Measurements from ENCODE around the gene GRIK2. TPM values are rescaled to one million over a fixed set of nuclear protein-coding genes. Genes with fewer than 3 reads are reported as not detected.

GRIK2 gene
- polyA plus RNA-seq, 3 donors, result 12.9 to 16.8 (median 14.2) TPM

DNA sequence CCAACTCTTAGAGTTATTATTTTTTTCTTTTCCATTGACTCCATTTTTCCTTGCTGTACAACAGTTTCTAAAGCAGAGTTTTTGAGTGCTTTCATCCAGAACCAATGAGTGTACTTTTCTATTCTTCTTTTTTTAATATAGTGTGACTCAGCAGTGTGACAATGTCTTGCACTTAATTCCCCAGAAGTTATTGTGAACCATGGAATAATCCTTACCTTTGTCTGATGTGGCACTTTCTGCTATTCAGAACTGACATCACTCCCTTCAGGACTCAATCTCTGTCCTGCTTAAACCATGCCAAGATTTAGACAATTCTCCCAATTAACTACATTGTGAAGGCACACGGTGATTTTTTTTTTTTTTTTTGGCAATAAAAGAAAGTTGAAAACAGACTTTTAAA is 41.5 kb downstream of the GRIK2 start:
- DNase-seq (ENCODE audit: extremely low read depth in 1 of 11, low read depth in 9 of 11, low spot score in 4 of 11), result no peak

GRCh38 chr6:101439790-101440189 is 46.3 kb downstream of the GRIK2 start:
- no peak for DNase-seq (ENCODE audit: extremely low read depth in 1 of 11, low read depth in 9 of 11, low spot score in 4 of 11)

DNA sequence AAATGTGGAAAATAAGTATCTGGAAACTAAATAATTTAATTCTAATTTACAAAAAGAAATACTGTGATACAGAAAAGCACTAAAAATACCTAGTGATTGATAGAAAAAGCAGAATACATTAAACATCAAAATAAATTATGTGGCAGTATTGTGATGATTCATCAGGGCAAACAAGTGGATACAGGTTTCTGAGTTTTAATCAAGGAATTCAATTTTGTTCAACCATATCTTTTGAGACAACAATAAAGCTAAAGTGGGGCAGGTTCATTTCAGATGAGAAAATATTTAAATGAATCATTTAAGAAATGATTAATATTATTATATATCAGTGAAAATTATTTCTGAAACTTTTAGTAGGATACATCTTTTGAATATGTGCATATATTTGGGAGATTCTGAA is 49.8 kb downstream of the GRIK2 start:
- DNase-seq (ENCODE audit: extremely low read depth in 1 of 11, low read depth in 9 of 11, low spot score in 4 of 11), result no peak

DNA sequence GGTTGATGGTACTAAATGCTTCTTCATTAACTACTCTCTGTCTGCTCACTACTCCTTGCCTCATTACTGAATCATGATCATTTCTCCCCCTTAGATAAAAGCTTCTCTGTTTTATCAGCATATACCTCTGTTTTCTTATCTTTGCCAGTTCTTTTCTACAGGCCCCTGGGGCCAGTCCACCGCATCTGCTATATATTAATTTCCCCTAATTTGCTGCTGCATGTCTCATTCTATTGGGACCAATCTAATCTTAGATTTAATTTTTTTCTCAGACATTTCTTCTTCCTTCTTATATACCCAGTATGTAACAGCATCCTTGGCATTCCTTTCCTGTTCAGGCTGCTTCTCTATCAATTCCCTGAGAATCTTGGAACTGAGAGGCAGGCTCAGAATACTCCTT is 51.2 kb downstream of the GRIK2 start:
- DNase-seq (ENCODE audit: extremely low read depth in 1 of 11, low read depth in 9 of 11, low spot score in 4 of 11), result no peak

- no peak for DNase-seq (ENCODE audit: extremely low read depth in 1 of 11, low read depth in 9 of 11, low spot score in 4 of 11)
These were observed 52.0 kb downstream of the GRIK2 start for GRCh38 chr6:101445527-101445926.

GRCh38 chr6:101450901-101451300 is 57.4 kb downstream of the GRIK2 start:
- DNase-seq (ENCODE audit: extremely low read depth in 1 of 11, low read depth in 9 of 11, low spot score in 4 of 11), result no peak

- no peak for DNase-seq (ENCODE audit: extremely low read depth in 1 of 11, low read depth in 9 of 11, low spot score in 4 of 11)
These were observed 58.5 kb downstream of the GRIK2 start for GRCh38 chr6:101451981-101452380.

- DNase-seq (ENCODE audit: extremely low read depth in 1 of 11, low read depth in 9 of 11, low spot score in 4 of 11), result no peak
These were observed 59.7 kb downstream of the GRIK2 start for GRCh38 chr6:101453221-101453620.

DNA sequence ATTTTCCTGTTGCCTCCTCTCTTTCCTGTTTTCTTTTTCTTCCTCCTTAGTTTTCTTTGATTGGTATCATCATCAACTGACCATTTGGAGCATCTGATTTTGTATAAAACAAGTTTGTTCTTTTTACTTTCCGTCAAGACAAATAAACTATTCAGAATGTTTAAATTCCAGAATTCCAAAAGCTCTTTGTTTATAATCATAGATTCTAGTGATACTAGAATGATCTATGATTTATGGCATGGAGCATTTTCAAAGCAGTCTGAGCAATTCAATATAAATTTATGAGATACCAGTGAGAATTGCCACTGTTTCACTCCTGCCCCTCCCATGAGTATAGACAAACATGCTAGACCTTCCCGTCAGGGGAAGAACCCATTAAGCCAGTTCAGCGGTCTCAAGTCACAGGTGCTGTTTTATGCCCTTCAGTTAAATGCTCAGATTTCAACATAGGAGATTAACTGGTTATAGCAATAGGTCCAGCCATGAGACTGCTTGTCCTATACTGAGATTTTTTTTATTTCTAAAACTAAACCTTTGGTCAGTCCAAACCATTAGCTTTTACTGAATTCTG is 60.7 kb downstream of the GRIK2 start:
- DNase-seq (ENCODE audit: extremely low read depth in 1 of 11, low read depth in 9 of 11, low spot score in 4 of 11), result peak in 1 of 11 donors; percentile 2

DNA sequence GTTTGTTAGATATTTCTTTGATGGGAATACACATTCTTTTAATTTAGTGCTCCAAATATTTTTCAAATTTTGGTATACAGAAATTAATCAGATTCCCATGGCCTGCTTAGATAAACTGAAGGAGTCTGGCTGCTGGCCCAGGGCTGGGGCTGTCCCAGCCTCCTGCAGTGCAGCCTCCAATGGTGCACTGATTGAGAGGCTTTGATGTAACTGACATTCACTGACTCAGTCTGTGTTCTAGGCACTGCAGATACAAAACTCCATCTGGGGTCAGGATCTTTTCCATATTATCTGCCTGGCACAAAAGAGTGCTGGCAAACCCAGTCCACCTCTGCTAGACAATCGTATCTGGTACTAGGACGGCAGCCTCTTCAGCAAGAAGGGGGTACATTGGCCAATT is 64.8 kb downstream of the GRIK2 start:
- no peak for DNase-seq (ENCODE audit: extremely low read depth in 1 of 11, low read depth in 9 of 11, low spot score in 4 of 11)

- no peak for DNase-seq (ENCODE audit: extremely low read depth in 1 of 11, low read depth in 9 of 11, low spot score in 4 of 11)
These were observed 65.3 kb downstream of the GRIK2 start for GRCh38 chr6:101458826-101459225.

GRCh38 chr6:101462576-101462975 is 69.1 kb downstream of the GRIK2 start:
- no peak for DNase-seq (ENCODE audit: extremely low read depth in 1 of 11, low read depth in 9 of 11, low spot score in 4 of 11)

- no peak for DNase-seq (ENCODE audit: extremely low read depth in 1 of 11, low read depth in 9 of 11, low spot score in 4 of 11)
These were observed 72.4 kb downstream of the GRIK2 start for GRCh38 chr6:101465863-101466262.

DNA sequence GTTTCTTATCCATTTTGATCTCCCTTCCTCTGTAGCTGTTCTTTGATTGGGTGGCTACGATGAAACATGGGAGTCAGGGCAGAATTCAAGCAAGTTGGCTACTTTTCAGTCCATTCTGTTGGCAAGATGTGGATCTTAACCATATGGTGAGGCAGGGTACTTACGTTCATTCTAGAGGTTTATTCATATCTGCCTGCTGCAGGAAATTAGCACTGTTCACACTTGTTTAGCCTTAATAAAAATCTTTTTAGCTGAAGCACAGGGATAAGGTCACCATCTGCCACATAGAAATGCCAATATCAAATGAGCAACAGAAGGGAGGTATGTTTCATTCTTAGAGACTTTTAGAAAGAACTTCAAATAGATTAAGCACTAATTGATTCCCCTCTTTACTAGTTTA is 83.9 kb downstream of the GRIK2 start:
- DNase-seq (ENCODE audit: extremely low read depth in 1 of 11, low read depth in 9 of 11, low spot score in 4 of 11), result no peak

DNA sequence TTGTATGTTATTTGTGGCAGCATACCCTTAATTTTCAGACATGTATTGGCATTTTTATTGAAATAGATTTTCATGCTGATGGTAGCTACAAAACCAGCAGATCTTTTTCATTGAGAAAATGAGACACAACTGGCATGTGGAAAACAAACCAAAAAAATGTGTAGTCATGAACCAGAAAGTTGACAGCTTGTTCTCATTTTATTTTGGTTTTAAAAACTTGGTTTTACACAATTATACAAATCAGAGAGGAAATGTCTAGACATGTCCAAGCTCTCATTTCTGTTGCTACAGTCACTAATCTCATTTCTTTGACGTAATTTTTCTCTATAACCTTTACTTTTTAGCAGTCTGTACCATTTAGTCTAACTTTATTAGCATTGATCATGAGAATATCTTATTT is 85.4 kb downstream of the GRIK2 start:
- no peak for DNase-seq (ENCODE audit: extremely low read depth in 1 of 11, low read depth in 9 of 11, low spot score in 4 of 11)

- no peak for DNase-seq (ENCODE audit: extremely low read depth in 1 of 11, low read depth in 9 of 11, low spot score in 4 of 11)
These were observed 89.1 kb downstream of the GRIK2 start for GRCh38 chr6:101482606-101483005.

- no peak for DNase-seq (ENCODE audit: extremely low read depth in 1 of 11, low read depth in 9 of 11, low spot score in 4 of 11)
These were observed 91.3 kb downstream of the GRIK2 start for GRCh38 chr6:101484781-101485180.

GRCh38 chr6:101486124-101486523 is 92.6 kb downstream of the GRIK2 start:
- no peak for DNase-seq (ENCODE audit: extremely low read depth in 1 of 11, low read depth in 9 of 11, low spot score in 4 of 11)

GRCh38 chr6:101486726-101487125 is 93.2 kb downstream of the GRIK2 start:
- DNase-seq (ENCODE audit: extremely low read depth in 1 of 11, low read depth in 9 of 11, low spot score in 4 of 11), result no peak

DNA sequence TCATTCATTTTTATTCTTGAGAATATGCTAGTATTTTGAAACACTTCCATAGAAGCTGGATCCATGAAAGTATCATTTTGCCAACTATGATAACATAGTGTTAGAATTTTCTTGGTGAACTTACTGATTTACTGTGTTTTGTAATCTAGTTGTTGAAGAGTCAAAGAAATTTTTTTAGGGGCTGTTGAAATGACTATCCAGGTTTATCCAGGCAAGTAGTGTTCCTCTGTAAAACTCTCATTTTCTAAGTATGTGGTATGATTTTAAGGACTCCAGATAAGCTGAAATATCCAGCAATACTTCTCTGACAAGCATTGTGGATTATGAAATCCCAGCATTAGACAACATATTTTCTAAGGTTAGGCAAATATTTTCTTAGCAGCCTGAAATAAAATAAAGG is 95.9 kb downstream of the GRIK2 start:
- no peak for DNase-seq (ENCODE audit: extremely low read depth in 1 of 11, low read depth in 9 of 11, low spot score in 4 of 11)

DNA sequence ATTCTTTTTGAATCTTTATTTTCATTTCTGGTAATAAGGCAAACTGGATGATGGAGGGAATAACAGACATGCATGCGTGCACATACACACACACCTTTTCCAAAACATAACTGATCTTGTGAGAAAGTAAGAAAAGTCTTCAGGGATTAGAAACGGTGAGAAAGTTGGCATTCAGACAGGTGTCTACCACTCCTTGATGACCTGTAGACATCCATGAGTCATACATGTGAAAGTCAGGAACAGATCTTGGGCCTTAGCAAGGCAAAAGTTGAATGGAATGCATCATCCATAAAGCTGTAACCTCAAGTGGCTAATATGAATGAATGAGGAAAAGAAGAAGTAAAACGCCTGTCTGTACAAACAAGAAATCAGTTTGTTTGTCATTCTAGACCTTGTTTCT is 97.3 kb downstream of the GRIK2 start:
- no peak for DNase-seq (ENCODE audit: extremely low read depth in 1 of 11, low read depth in 9 of 11, low spot score in 4 of 11)

DNA sequence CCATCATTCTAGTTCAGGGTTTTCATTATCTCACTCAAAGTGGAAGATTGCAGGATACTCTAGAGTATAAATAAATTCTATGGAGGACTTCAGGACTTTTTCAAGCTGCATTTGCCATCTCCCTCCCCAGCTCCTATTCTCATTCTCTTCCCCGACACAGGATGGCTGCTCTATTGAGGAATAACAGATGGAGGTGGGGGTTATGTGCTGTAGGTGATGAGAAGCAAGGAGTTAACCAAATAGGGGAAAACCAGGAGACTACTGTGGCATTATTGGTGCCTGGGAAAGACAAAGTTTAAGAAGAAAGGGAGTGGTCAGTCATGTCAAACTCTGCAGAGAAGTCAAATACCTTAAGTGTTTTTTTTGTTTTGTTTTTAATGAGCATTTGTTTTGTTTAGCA is 109.3 kb downstream of the GRIK2 start:
- no peak for DNase-seq (ENCODE audit: extremely low read depth in 1 of 11, low read depth in 9 of 11, low spot score in 4 of 11)

Data from renal cortex interstitium (tissue), 11 donors.